Measurements from ENCODE around the gene CYB561D2.
A peak's percentile ranks its signal among the peaks of the same experiment; 100 is the strongest.

CYB561D2 gene

GRCh38 chr3:50358911-50359759 is 8.5 kb downstream of the CYB561D2 start, which contains the start of gene TMEM115:
Gene TMEM115 (minus strand): TSS chr3:50359521. CDS start chr3:50359063, 458 bp downstream.
- no peaks in the 10 kb centered on the region for H3K9me3 ChIP-seq (ENCODE audit: control insufficient read depth, low read length)
- no peak for TF ChIP-seq CTCF (IDR thresholded peaks at IDR 0.05)
- no peaks in the 10 kb centered on the region for H3K36me3 ChIP-seq (ENCODE audit: control insufficient read depth, insufficient read depth, low read length)
- peak within 1 kb of the TSS; percentile 95 for H3K4me2 ChIP-seq (ENCODE audit: low read length)
- H2AFZ ChIP-seq: peak within 1 kb of the TSS; percentile 72
- peak within 1 kb of the TSS; percentile 85 for H3K4me3 ChIP-seq (ENCODE audit: low read depth, low read length)
- H3K27me3 ChIP-seq (ENCODE audit: control insufficient read depth, insufficient read depth, low read length): no peaks in the 10 kb centered on the region
- peak within 1 kb of the TSS; percentile 84 for H3K27ac ChIP-seq
- peaks cover 34% of the 10 kb centered on the region for H3K4me1 ChIP-seq
- peak within 1 kb of the TSS; percentile 89 for H3K9ac ChIP-seq
- peaks cover 27% of the 10 kb centered on the region for H3K79me2 ChIP-seq

GRCh38 chr3:50359760-50360110 is 9.1 kb downstream of the CYB561D2 start:
- no peaks in the 10 kb centered on the region for H3K9me3 ChIP-seq (ENCODE audit: control insufficient read depth, low read length)
- no peaks in the 10 kb centered on the region for H3K27me3 ChIP-seq (ENCODE audit: control insufficient read depth, insufficient read depth, low read length)
- H3K9ac ChIP-seq: no peak overlapping the region
- peaks cover 34% of the 10 kb centered on the region for H3K4me1 ChIP-seq
- peak overlapping the region; percentile 95 for H3K4me2 ChIP-seq (ENCODE audit: low read length)
- no peaks in the 10 kb centered on the region for H3K36me3 ChIP-seq (ENCODE audit: control insufficient read depth, insufficient read depth, low read length)
- no peak for TF ChIP-seq CTCF (IDR thresholded peaks at IDR 0.05)
- peaks cover 25% of the 10 kb centered on the region for H3K79me2 ChIP-seq
- H3K4me3 ChIP-seq (ENCODE audit: low read depth, low read length): no peak overlapping the region
- H2AFZ ChIP-seq: peak overlapping the region; percentile 72
- H3K27ac ChIP-seq: no peak overlapping the region

GRCh38 chr3:50364573-50365079 is 14.0 kb downstream of the CYB561D2 start:
- H3K79me2 ChIP-seq: no peaks in the 10 kb centered on the region

GRCh38 chr3:50365080-50365841 is 14.6 kb downstream of the CYB561D2 start:
- H3K27me3 ChIP-seq (ENCODE audit: control insufficient read depth, insufficient read depth, low read length): no peaks in the 10 kb centered on the region
- no peak overlapping the region for H3K9ac ChIP-seq
- no peaks in the 10 kb centered on the region for H3K79me2 ChIP-seq
- peak overlapping the region; percentile 94 for H2AFZ ChIP-seq
- H3K4me2 ChIP-seq (ENCODE audit: low read length): peak overlapping the region; percentile 89
- peak; percentile 9 for TF ChIP-seq CTCF (IDR thresholded peaks at IDR 0.05)
- H3K9me3 ChIP-seq (ENCODE audit: control insufficient read depth, low read length): no peaks in the 10 kb centered on the region
- peak overlapping the region; percentile 71 for H3K27ac ChIP-seq
- peak overlapping the region; percentile 56 for H3K4me3 ChIP-seq (ENCODE audit: low read depth, low read length)
- H3K36me3 ChIP-seq (ENCODE audit: control insufficient read depth, insufficient read depth, low read length): no peaks in the 10 kb centered on the region
- H3K4me1 ChIP-seq: peaks cover 6% of the 10 kb centered on the region

More at GRCh38 chr3:50364573-50365079, 14.0 kb downstream of the CYB561D2 start:
- H3K4me3 ChIP-seq (ENCODE audit: low read depth, low read length): peak overlapping the region; percentile 56
- H3K9me3 ChIP-seq (ENCODE audit: control insufficient read depth, low read length): no peaks in the 10 kb centered on the region
- H3K27ac ChIP-seq: no peak overlapping the region
- H3K9ac ChIP-seq: no peak overlapping the region
- no peaks in the 10 kb centered on the region for H3K27me3 ChIP-seq (ENCODE audit: control insufficient read depth, insufficient read depth, low read length)
- peaks cover 6% of the 10 kb centered on the region for H3K4me1 ChIP-seq
- no peaks in the 10 kb centered on the region for H3K36me3 ChIP-seq (ENCODE audit: control insufficient read depth, insufficient read depth, low read length)
- peak overlapping the region; percentile 89 for H3K4me2 ChIP-seq (ENCODE audit: low read length)
- TF ChIP-seq CTCF (IDR thresholded peaks at IDR 0.05): no peak
- peak overlapping the region; percentile 94 for H2AFZ ChIP-seq
